D721Med (cell line): ENCODE data around the gene RAB12.

Experiments
- DNase-seq: peaks from one replicate; pipeline ENCODE4 v3.0.0; 2011; ENCODE audit warnings: low spot score; ENCODE audit not compliant: insufficient read length
- FAIRE-seq: peaks from 2 replicates; lab custom pipeline; 2011; peaks lifted over from hg19 to GRCh38; lab: Jason Lieb, UNC
- CTCF ChIP-seq: IDR thresholded peaks from 2 replicates; pipeline ENCODE4 v1.5.1; 2012; ENCODE audit warnings: mild to moderate bottlenecking, control low read depth; ENCODE audit not compliant: insufficient read depth; ENCODE audit errors: missing control alignments

RAB12 gene

GRCh38 chr18:8688216-8688800, 79.1 kb downstream of the RAB12 start:
- DNase-seq (no peak), FAIRE-seq (no peak)
- TF ChIP-seq CTCF = no peak

- DNase-seq (no peak), FAIRE-seq (no peak)
- TF ChIP-seq CTCF = no peak
These were observed 79.6 kb downstream of the RAB12 start for GRCh38 chr18:8688816-8689215.
